IPS DF 6.9 (cell line): ENCODE measurements around the gene ENOX2.

Experiments used
- DNase-seq: peaks from one replicate; pipeline ENCODE4 v3.0.0-alpha.2; 2013; ENCODE audit warnings: low read depth, low spot score
- H3K27ac ChIP-seq: one replicate; pipeline ENCODE4 v1.5.1; 2013; ENCODE audit warnings: low read length, control low read depth
- H3K27me3 ChIP-seq: 2 replicates; pipeline ENCODE4 v1.6.1; 2013; ENCODE audit warnings: mild to moderate bottlenecking, low read length; ENCODE audit not compliant: control insufficient read depth, insufficient read depth
- H3K36me3 ChIP-seq: 2 replicates; pipeline ENCODE4 v1.6.1; 2013; ENCODE audit warnings: low read length; ENCODE audit not compliant: control insufficient read depth, insufficient read depth
- H3K4me1 ChIP-seq: 2 replicates; pipeline ENCODE4 v1.6.1; 2013; ENCODE audit warnings: low read length; ENCODE audit not compliant: control insufficient read depth, insufficient read depth
- H3K4me3 ChIP-seq: 2 replicates; pipeline ENCODE4 v1.5.1; 2013; ENCODE audit warnings: mild to moderate bottlenecking, low read length
- H3K9me3 ChIP-seq: 2 replicates; pipeline ENCODE4 v1.6.1; 2013; ENCODE audit warnings: low read length, inconsistent platforms; ENCODE audit not compliant: control insufficient read depth, insufficient read depth
- WGBS: extraction: QIAGEN DNeasy Blood & Tissue Kit; methylation state at CpG from one replicate; pipeline ENCODE4 v1.1.7; 2013; ENCODE audit warnings: mixed read lengths, missing lambda C conversion rate; ENCODE audit not compliant: insufficient read length, insufficient coverage; 5-methylcytosine and 5-hydroxymethylcytosine counted together

The ENOX2 gene

DNA sequence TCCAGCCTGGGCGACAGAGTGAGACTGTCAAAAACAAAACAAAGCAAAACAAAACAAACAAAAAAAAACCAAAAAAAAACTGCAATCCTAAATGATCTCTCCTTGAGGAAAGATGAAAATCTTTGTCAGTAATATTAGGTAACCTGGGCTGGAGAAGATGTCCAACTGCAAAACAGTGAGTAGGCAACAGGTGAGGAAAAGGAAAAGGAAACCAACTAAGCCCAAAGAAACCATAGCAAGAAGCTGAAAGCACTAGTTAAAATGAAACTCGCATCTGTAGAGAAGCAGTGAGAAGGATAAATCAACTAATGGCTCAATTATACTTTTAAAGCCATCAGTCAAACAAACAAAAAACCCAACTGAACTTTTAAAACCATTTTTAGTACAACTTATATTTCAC is 54.2 kb downstream of the ENOX2 start:
- H3K4me3 ChIP-seq, result no peak overlapping the region
- H3K9me3 ChIP-seq, result no peaks in the 10 kb centered on the region
- no peak overlapping the region for H3K27ac ChIP-seq
- WGBS, result no CpG with 5 or more reads among the region's 2 CpGs
- no peaks in the 10 kb centered on the region for H3K36me3 ChIP-seq
- no peaks in the 10 kb centered on the region for H3K4me1 ChIP-seq
- H3K27me3 ChIP-seq, result no peaks in the 10 kb centered on the region
- no peak for DNase-seq

DNA sequence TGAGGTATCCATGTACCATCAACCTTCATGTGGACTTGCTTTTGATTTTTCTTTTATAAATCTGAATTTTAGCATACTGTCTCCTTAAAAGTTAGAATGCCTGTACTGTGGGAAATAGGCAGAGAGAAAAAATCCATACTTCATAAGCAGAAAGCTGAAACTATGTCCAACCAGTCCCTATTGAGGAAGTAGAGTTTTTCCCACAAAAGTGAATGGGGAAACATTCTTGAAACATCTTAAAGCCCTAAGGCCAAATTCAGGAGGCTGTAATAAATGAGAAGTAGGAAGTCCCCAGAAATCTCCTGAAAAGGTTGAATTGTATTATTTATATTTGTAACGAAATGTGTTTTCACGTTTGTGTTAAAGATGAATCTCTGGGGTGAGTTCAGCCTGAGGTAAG is 56.3 kb downstream of the ENOX2 start:
- WGBS, result 100% methylated on average over 2 of the region's 2 CpGs
- Histone ChIP-seq H3K27me3 (no peaks in the 10 kb centered on the region), H3K27ac (no peak overlapping the region), H3K4me1 (no peaks in the 10 kb centered on the region), H3K4me3 (no peak overlapping the region), H3K36me3 (no peaks in the 10 kb centered on the region), H3K9me3 (no peaks in the 10 kb centered on the region)
- DNase-seq, result no peak

DNA sequence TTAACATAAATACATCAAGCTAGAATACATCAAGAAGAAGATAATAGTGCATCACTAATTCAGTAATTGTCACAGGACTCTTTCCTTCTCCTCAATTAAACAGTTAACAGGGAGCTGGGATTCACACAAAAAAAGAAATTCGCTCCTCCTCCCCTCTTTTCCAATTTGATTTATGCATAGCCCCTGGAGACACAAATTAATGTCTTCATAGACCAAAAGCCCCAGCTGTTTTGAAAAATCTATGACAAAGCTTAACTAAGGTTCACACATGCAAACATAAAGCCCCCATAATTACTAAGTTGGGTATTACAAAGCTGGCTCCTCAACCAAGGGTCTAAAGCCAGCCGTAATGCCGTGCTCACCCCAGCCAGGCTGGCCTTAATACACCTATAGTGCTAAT is 61.2 kb downstream of the ENOX2 start:
- no peak overlapping the region for H3K27ac ChIP-seq
- no peak for DNase-seq
- WGBS, result no CpG with 5 or more reads among the region's 3 CpGs

DNA sequence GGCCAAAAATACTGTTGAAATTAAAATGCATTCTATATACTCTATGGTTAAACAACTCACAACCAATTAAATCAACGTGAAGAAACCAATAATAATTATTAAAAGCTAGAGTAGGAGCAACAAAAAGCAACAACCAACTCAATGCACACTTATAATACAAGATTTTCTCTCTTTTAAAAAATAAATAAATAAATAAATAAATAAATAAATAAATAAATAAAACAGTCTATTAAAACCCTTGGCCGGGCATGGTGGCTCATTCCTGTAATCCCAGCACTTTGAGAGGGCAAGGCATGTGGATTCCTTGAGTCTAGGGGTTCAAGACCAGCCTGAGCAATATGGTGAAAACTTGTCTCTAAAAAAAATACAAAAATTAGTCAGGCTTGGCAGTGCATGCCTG is 62.7 kb downstream of the ENOX2 start:
- Histone ChIP-seq H3K27ac (no peak overlapping the region), H3K9me3 (no peaks in the 10 kb centered on the region), H3K4me1 (no peaks in the 10 kb centered on the region), H3K36me3 (no peaks in the 10 kb centered on the region), H3K4me3 (no peak overlapping the region), H3K27me3 (no peaks in the 10 kb centered on the region)
- DNase-seq, result no peak
- no CpG with 5 or more reads among the region's 2 CpGs for WGBS

More for the DNA sequence above, 61.2 kb downstream of the ENOX2 start:
- no peaks in the 10 kb centered on the region for H3K36me3 ChIP-seq
- H3K9me3 ChIP-seq, result no peaks in the 10 kb centered on the region
- no peaks in the 10 kb centered on the region for H3K4me1 ChIP-seq
- no peaks in the 10 kb centered on the region for H3K27me3 ChIP-seq
- no peak overlapping the region for H3K4me3 ChIP-seq

DNA sequence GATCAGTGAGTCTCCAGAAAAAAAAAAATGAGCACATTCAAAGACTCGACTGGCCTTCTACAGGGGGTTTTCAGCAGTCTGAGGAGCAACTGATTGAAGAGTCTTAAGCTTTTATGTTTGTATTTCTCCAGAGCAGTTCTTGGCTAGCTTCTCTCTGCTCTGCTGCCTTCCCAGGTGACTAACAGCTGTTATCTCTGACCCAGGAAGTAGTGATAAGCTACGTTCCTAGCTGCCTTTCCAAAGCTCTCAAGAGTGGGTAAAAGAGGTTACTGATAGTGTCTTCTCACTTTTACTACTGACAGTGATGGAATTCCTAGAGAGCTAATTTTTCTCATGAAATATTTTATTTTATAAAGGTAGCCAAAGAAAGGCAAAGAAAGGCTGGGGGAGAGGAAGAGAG is 66.6 kb downstream of the ENOX2 start:
- H3K4me1 ChIP-seq, result no peaks in the 10 kb centered on the region

DNA sequence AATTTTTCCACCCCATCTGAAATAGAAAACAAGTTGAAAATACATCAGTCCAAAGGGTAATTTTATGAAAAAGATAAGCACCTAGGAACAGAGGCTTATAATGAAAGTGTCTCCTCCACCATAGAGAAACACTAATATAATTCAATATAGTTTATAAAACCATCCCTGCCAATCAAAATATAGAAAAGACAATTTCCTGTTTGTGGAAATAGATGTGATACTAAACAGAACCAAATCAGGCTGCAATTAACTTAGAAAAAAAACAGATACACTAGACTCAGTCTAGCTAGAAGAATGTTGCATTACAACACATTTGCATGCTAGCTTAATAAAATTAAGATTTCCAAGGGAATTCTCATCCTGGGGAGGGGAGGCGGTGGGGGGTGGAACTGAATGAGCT is 68.2 kb downstream of the ENOX2 start:
- no peaks in the 10 kb centered on the region for H3K36me3 ChIP-seq
- H3K27ac ChIP-seq, result no peak overlapping the region
- WGBS, result no CpG with 5 or more reads among the region's 1 CpG
- no peak for DNase-seq
- no peaks in the 10 kb centered on the region for H3K9me3 ChIP-seq
- H3K4me1 ChIP-seq, result no peaks in the 10 kb centered on the region
- H3K4me3 ChIP-seq, result no peak overlapping the region
- H3K27me3 ChIP-seq, result no peaks in the 10 kb centered on the region

More for the DNA sequence above, 66.6 kb downstream of the ENOX2 start:
- no peaks in the 10 kb centered on the region for H3K36me3 ChIP-seq
- H3K27me3 ChIP-seq, result no peaks in the 10 kb centered on the region
- whole genome bisulfite sequencing, result no CpG with 5 or more reads among the region's 2 CpGs
- no peak for DNase-seq
- no peak overlapping the region for H3K4me3 ChIP-seq
- H3K27ac ChIP-seq, result no peak overlapping the region
- H3K9me3 ChIP-seq, result no peaks in the 10 kb centered on the region

DNA sequence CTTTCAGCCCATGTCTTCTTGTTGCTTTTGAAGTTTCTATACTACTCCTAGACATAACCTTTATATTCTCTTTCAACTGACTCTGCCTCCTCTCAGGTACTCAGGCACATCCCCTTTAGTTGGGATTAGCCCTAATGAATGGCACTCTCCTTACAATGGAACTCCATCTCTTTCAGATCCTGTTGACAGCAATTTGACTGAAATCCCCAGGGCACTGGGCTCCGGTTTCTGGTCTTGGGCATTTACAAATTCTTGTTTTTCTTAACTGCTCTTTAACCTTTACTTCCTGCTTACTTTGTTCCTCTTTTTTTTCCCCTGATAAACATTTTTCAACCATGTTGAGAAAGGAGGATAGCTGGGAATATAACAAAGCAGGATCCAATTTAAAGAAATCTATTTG is 68.9 kb downstream of the ENOX2 start:
- no peak for DNase-seq
- no CpG with 5 or more reads among the region's 1 CpG for WGBS
- no peaks in the 10 kb centered on the region for H3K27me3 ChIP-seq

DNA sequence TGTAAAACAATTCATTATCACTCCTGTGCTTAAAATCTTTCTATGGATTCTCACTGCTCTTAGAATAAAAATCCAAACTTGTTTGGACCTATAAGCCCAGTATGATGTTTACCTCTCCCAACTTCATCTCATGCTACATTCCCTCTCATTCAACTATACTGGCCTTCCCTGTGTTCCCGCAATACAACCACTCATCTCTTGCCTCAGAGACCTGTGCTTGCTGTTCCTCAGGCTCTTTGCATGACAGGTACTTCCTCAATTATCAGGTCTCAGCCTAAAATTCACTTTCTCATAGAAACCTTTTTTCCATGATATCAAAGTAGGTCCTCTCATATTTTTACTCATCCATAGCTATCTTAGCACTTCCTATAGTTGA is 71.7 kb downstream of the ENOX2 start:
- no CpG with 5 or more reads among the region's 1 CpG for WGBS
- DNase-seq, result no peak
- Histone ChIP-seq H3K4me1 (no peaks in the 10 kb centered on the region), H3K9me3 (no peaks in the 10 kb centered on the region), H3K27ac (no peak overlapping the region), H3K27me3 (no peaks in the 10 kb centered on the region), H3K36me3 (no peaks in the 10 kb centered on the region), H3K4me3 (no peak overlapping the region)

More for the DNA sequence above, 68.9 kb downstream of the ENOX2 start:
- H3K4me3 ChIP-seq, result no peak overlapping the region
- no peaks in the 10 kb centered on the region for H3K4me1 ChIP-seq
- H3K27ac ChIP-seq, result no peak overlapping the region
- H3K9me3 ChIP-seq, result no peaks in the 10 kb centered on the region
- no peaks in the 10 kb centered on the region for H3K36me3 ChIP-seq

DNA sequence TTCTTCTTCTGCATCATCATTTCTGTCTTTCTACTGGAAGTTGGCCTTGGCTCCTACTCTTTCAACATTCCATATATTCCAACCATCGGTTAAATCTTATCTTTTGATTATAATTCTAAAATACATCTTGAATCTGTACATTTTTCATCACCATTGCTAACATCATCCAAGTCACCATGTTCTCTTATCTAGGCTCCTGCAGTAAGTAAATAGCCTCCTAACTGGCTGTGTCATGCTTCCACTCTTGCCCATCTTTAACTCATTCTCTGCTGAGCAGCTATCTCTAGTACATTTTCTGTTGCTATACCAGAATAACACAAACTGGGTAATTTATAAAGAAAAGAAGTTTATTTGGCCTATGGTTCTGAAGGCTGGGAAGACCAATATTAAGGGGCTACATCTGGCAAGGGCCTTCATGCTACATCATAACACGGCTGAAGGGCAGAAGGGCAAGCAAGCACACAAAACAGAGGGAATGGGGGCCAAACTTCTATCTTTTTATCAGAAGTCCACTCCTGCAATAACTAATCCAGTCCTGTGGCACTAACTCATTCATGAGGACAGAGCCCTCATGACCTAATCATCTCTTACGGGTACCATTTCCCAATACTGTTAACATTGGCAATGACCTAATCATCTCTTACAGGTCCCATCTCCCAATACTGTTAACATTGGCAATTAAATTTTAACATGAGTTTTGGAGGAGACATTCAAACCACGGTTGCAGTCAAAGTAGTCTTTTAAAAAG is 72.2 kb downstream of the ENOX2 start:
- DNase-seq, result no peak
- no peaks in the 10 kb centered on the region for H3K4me1 ChIP-seq
- H3K27ac ChIP-seq, result no peak overlapping the region
- no peaks in the 10 kb centered on the region for H3K36me3 ChIP-seq
- no peak overlapping the region for H3K4me3 ChIP-seq
- WGBS, result no CpG with 5 or more reads among the region's 4 CpGs
- no peaks in the 10 kb centered on the region for H3K27me3 ChIP-seq
- no peaks in the 10 kb centered on the region for H3K9me3 ChIP-seq

DNA sequence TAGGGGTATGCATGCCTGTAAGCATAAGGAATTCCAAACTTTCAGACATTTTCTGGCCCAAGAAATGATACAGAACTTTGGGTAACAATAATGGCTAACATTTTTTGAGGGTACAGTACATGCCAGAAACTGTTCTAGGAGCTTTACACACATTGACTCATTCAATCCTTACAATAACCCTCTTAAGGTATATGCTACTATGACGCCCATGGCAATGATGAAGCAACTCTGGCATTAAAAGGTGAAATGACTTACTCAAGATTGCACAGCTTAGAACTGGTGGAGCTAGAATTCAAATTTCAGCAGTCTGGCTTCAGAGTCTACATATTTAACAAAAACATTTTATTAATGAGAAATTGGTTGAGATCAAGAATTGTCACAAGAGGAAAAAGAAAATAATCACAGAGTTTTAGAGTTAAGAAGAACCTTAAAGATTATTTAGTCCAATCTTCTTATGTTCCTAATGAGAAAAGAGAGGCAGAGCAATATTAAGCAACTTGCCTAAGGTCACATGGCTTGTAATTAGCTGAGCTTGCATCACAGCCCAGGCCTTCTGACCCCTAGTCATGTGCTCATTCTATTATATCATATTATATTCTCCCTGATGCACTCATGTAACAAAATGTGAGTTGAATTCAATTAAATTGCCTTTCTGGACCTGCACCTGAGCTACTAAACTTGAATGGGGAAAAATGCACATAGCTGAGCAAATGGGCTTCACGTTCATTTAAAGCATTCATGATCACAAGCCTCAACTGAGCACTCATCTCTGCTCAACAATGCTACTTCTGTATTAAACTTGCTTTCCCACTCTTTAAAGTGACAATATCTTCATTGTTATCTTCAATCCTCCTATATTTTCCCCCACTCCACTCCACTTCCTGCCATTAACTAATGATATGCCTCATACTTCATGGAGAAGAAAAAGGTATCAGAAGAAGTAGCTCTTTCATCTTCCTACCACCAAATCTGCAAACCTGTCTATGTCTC is 73.2 kb downstream of the ENOX2 start:
- Histone ChIP-seq H3K27ac (no peak overlapping the region), H3K4me3 (no peak overlapping the region), H3K9me3 (no peaks in the 10 kb centered on the region), H3K27me3 (no peaks in the 10 kb centered on the region), H3K4me1 (no peaks in the 10 kb centered on the region), H3K36me3 (no peaks in the 10 kb centered on the region)
- no CpG with 5 or more reads among the region's 2 CpGs for WGBS
- no peak for DNase-seq
